Measurements from ENCODE around the gene IQGAP2.

IQGAP2 gene

DNA sequence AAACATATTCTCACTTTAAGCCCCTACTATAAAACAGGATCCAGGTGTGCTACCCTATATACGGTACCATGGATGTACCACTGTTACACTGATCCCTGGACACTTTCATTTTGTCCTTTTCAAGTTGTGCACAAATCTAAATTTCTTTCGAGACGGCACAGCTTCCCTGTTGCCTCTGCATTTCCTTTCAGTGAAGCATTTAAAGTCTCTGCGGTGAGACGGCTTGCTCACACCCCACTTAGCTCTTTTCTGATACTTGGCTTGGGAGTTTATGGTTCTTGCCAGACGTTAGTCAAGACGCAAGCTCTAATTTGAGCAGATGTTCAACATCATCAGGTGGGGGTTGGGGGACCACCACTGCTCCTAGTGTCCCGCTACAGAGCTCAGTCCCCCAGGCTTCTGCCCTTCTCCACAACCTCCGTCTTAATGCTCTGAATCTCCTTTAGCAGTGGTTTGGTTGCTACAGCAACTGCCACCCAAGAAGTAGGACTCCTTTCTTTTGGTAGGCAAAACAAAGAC, 204.3 kb downstream of the IQGAP2 start:
- DNase-seq (ENCODE audit: low spot score) = no peak

- no peak for DNase-seq (ENCODE audit: low spot score)
These were observed 205.7 kb downstream of the IQGAP2 start for GRCh38 chr5:76608833-76609232.

- DNase-seq (ENCODE audit: low spot score) = no peak
These were observed 207.1 kb downstream of the IQGAP2 start for GRCh38 chr5:76610196-76610595.

DNA sequence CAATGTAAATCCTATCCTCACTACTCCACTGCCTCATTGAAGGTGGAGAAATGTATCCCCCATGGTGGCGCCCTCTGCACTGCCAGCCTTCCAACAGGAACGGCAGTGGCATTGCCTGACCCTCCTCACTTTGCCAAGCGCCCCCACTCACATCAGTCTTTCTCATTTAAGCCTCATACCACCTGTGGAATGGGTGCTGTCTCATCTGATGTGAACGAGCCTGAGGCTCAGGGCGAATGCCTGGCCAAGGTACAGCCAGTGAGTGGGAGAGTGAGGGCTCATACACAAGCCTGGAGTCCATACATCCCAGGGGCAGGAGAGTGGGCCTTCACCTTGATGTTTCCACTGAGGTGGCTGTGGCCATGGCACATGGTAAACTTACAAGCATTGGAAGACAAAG, 209.9 kb downstream of the IQGAP2 start:
- no peak for DNase-seq (ENCODE audit: low spot score)

GRCh38 chr5:76615759-76616158, 212.7 kb downstream of the IQGAP2 start:
- DNase-seq (ENCODE audit: low spot score) = no peak

GRCh38 chr5:76616206-76616605, 213.1 kb downstream of the IQGAP2 start:
- DNase-seq (ENCODE audit: low spot score) = no peak

GRCh38 chr5:76617229-76617628, 214.1 kb downstream of the IQGAP2 start:
- no peak for DNase-seq (ENCODE audit: low spot score)

DNA sequence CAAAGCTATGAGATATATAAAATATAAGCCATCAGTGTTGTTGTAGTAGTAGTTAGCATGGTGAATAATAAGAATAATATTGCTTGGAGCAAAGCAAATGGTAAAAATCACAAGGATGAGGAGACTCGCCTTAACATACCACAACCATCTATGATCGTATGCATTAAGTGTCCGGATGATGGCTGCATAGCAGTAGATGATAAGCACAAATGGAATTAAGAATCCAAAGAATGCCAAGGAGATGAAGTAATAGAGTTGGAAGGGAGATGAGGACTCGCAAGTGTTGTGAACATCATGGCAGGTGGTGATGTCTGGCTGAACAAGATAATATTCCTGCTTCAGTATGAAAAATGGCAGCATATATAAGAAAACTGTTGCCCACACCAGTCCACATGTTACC, 214.6 kb downstream of the IQGAP2 start:
- no peak for DNase-seq (ENCODE audit: low spot score)

DNA sequence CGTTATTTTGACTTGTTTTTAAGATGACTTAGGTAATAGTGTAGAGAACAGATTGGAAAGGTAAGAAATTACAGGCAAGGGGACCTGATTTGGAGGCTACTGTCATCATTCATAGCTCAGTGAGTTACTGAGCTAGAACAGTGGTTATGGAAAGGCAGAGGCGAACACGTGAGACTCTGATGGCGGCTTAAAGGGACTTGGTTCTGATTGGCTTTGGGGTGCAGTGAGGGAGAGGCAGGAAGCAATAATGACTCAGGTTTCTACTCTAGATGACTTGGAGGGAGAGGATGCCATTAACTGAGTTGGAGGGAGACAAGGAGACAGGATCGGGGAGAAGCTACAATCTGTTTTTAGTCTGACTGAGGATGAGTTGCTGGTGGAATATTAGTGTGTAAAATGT, 217.1 kb downstream of the IQGAP2 start:
- no peak for DNase-seq (ENCODE audit: low spot score)

DNA sequence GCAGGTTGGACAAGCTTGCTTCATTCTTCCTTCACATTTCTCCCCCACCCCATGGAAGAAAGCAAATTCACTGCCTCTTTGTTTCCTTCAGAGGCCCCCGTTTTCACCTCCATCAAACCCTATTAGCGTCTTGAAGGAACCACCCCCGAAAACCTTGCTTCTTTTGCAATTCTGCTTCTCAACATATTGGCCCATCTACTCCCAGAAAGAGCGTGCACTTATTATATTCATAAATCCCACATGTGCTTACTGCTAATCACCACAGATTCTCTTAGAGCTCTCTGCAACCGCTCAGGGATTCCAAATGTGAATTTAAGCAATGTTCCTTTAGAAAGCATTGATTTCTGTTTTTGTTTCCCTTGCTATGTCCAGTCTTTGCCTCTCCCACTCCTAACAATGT, 219.0 kb downstream of the IQGAP2 start:
- DNase-seq (ENCODE audit: low spot score) = no peak

DNA sequence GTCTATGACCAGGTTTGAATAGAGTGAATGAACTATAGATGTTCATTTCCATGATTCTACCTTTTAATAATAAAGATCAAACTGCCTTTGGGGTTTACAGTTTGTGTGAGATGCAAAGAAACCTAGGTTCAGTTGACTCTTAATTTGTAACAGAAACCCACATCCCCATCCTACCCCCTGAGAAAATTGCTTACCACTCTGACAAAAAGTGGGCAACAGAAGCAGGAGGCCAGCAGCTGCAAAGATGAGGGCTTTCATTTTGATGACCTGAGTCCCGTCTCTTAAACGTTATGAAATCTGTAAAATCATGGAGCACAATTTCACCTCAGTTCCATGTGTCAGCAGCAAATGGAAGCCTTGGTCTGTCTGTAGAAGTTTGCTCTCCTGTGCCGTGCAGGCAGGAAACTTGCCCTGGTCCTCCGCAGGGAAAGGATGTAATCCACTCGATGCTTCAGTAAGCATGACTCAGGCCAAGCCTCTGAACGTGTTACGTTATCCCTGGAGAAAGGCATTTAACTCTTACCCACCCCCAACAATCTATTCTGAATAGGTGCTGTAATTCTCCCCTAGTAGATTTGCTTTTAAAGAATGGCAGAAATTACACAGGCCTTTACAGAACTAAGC, 220.0 kb downstream of the IQGAP2 start, which contains the start of gene F2RL2:
Gene F2RL2, minus strand, starts transcription at position 431 of the 624 bp plus-strand sequence. Its CDS starts 173 bp downstream, at position 258.
- DNase-seq (ENCODE audit: low spot score) = no peak

DNA sequence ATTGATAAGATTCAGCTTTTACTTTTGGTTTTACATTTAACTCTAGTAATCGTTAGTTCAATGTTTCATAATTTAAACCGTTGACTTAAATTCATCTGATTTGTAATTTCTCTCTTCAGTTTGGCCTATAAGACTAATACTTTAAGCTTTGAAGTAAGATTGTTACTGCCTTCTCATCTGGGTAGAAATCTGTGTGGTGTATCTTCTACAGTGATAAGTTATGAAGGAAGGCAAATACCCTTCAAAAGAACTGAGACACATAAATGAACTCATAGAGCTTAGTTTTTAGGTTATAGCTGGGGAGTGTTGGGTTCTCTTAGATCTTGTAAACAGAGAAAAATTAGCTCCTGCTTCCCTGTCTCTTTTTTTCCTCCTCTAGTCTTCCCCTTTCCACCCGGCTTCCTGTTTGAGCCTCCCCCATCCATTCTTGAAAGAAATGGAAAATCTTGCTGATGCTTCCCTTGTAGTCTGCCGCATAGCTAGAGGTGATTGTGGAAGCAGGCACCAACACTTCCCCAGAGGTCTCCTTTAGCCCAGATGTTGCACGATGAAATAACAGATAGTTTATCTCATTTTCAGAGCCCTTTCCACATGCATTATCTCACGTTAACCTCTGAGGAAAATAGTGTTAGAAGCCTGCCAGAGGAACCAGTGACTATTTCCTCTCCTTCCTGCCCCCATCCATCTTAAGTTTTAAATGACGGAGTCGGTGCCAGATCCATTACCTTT, 222.2 kb downstream of the IQGAP2 start:
- DNase-seq (ENCODE audit: low spot score) = no peak

DNA sequence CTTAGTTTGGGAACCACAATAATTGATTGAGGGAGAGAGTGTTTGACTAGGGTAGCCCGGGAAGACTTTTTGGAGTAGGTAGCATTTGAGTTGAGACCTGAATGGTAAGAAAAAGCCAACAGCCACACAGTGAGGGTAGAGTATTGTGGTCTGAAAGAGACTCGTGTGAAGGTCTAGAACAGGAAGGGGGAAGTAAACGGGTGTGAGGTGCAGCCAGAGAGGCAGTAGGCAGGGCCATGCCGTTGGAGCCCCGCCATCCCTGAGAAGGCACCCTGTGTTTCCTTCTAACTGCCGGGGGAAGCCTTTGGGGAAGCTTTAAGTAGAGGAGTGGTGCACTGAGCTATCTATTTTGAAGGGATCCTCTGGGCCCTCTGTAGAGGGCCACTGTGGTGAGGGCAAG, 223.7 kb downstream of the IQGAP2 start:
- DNase-seq (ENCODE audit: low spot score) = no peak

GRCh38 chr5:76634661-76635060, 231.6 kb downstream of the IQGAP2 start:
- DNase-seq (ENCODE audit: low spot score) = no peak

DNA sequence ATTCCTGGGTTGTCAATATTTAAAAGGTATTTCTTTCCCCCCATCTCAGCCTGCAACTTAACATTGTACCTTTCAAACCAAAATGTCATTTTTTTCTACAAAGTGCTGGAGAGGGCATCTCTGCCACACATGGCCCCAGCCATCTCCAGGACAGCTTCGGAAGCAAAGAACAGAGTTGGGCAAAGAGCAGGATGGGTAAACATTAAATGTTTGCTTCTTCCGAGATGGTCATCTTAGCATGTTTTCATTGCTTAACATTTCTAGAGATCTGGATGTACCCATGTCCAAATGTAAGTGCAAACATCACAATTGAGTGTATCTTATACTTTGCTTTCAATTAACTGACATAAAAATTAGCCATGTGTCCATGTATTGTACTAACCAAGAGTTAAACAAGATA, 234.4 kb downstream of the IQGAP2 start:
- no peak for DNase-seq (ENCODE audit: low spot score)

GRCh38 chr5:76638479-76638878, 235.4 kb downstream of the IQGAP2 start:
- no peak for DNase-seq (ENCODE audit: low spot score)

GRCh38 chr5:76641514-76642120, 238.5 kb downstream of the IQGAP2 start:
- peak; percentile 14 for DNase-seq (ENCODE audit: low spot score)

DNA sequence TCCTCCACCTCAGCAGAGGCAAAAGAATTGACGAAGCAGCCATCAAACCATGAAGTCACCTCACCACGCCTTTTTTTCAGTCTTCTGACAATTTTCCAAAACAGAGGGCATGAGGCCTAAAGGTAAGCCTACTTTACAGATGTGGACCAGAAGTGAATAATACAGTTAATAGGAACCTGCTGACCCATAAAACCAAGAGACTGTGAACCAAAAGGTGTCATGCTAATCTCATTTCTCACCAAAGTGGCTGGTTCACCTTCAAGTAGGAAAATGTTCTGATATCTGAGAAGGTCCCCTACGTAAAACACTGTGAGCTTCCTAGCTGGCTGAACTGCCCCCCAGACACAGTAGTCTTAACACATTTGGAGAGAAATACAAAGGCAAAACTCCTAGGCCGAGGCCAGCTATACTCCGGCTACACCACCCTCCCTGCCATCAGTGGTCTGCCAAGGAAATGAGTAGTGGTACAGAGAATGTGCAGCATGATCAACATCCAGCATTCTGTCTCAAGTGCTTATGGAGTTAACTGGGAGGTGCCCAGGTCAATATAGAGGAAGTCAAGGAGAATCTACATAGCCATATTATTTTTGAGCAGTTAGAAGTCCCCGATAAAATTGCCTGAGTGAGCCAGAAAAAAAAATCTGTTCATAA, 239.4 kb downstream of the IQGAP2 start:
- DNase-seq (ENCODE audit: low spot score) = no peak

DNA sequence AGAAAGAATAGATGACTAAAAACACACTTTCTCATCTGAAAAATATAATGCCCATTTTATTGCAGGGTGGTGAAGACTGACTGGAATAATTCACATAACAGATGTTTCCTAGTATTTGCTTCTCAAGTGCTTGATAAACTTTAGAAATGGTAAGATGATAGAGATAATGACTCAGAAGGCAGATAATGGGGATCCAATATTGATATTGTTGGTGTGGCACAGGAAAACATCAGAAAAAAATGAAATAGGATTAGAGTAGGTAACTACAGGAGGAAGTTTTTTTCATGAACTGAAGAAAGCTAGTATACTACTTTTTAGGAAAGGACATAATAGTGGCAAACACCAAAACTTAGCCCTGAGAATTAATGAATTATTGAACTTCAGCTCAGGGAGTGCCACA, 240.3 kb downstream of the IQGAP2 start:
- no peak for DNase-seq (ENCODE audit: low spot score)

- DNase-seq (ENCODE audit: low spot score) = no peak
These were observed 246.1 kb downstream of the IQGAP2 start for GRCh38 chr5:76649140-76649539.

GRCh38 chr5:76652809-76653414, 249.8 kb downstream of the IQGAP2 start:
- no peak for DNase-seq (ENCODE audit: low spot score)

DNA sequence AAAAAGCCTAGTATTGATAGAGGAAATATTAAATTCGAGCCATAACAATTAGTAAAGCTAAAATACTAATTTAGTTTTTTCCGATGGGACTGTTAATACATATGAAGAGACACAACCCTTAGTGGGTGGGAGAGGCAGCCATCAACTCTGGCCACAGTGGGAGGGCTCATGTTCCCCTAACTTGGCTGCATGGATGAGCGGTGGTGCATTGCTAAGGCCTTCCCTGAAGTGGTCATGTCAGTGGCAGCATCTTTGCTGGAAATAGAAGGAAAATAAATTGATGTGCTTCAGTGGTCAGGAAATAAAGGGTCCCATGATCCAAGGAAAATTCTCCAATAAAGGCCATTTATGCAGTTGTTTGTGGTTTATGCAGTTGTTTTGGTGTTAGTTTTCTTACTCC, 254.0 kb downstream of the IQGAP2 start:
- no peak for DNase-seq (ENCODE audit: low spot score)

Data from putamen (tissue), 1 donor.